Airway epithelial cell (primary cell): ENCODE data around the gene PTPRN. TPM values are rescaled to one million over a fixed set of nuclear protein-coding genes. Genes with fewer than 3 reads are reported as not detected.

Source experiments
- total RNA-seq: library from RNA; depleted of rRNA; stranded (reverse); fragments of >200 nt; gene quantifications from 2 replicates; pipeline ENCODE4 v1.2.3, GENCODE V29; 2015

The PTPRN gene
- 0.49 TPM in 1 of 2 replicates, not detected in the other for total RNA-seq

GRCh38 chr2:219309278-219309677, at the start of gene PTPRN:
PTPRN (minus strand) TSS chr2:219309401; CDS start chr2:219309332, 69 bp downstream.

GRCh38 chr2:219332542-219332941, 23.3 kb upstream of the PTPRN start, which contains the start of gene RESP18:
RESP18 (minus strand) TSS chr2:219332744.

DNA sequence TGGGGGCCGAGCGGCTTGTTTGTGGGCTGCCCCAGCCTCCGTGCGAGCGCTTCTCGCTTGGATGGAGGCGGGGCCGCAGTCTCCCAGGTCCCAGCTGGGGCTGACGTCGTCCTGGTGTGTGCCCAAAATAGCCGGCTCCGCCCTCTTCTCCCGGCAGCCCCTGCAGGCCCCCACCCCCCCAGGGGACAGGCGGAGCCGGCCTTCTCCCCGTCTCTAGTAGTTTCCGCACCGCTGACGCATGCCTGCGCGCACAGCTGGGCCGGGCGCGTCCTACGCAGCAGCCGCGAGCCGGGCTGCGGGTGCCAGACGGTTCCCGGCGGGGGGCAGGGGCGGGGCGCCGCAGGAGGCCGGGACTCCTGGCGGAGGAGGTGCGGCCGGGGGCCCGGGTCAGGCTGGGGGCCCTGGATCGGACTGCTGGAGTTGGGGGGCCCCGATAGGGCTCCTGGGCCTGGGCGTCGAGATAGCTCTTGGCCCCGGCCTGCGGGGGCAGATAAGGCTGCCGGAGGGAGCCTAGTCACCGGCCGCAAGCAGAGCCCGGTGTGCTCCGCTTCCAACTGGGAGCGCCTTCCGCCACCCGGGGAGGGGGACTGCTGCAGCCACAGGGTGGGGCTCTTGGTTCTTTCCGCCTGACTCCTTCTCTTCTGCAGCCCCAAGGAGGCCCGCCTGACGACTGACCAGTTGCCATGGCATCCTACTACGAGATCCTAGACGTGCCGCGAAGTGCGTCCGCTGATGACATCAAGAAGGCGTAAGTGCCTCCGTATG, 29.9 kb downstream of the PTPRN start, which contains the start of gene DNAJB2:
DNAJB2 (plus strand) TSS at position 216 of the 765 bp plus-strand sequence; CDS start at position 684, 468 bp downstream.

GRCh38 chr2:219253753-219254589, 55.2 kb downstream of the PTPRN start, which contains the start of gene TUBA4A:
TUBA4A (minus strand) TSS chr2:219253918; CDS start chr2:219253858, 60 bp downstream.

GRCh38 chr2:219252900-219253752, 56.1 kb downstream of the PTPRN start, which contains the start of gene TUBA4B:
TUBA4B (plus strand) TSS chr2:219253243; CDS start chr2:219253408, 165 bp downstream.

GRCh38 chr2:219245148-219245898, 63.9 kb downstream of the PTPRN start, which contains the start of the genes GLB1L and STK16:
GLB1L (minus strand) TSS chr2:219245444; CDS start chr2:219243573, 1,871 bp downstream.
STK16 (plus strand) TSS chr2:219245479; CDS start chr2:219246000, 521 bp downstream.

Other genes with a start within 250 kb of the PTPRN start
- gene IHH, start 248.5 kb downstream of the PTPRN start, total RNA-seq: not detected in 2 replicates
- gene NHEJ1, start 148.6 kb downstream of the PTPRN start, total RNA-seq: 12.4 and 12.6 TPM in 2 replicates
- gene SLC23A3, start 139.4 kb downstream of the PTPRN start, total RNA-seq: 0.21 and 0.28 TPM in 2 replicates
- gene CNPPD1, start 132.5 kb downstream of the PTPRN start, total RNA-seq: 42.9 and 50.6 TPM in 2 replicates
- gene RETREG2, start 131.1 kb downstream of the PTPRN start, total RNA-seq: 34.1 and 43.3 TPM in 2 replicates
- gene ZFAND2B, start 102.6 kb downstream of the PTPRN start, total RNA-seq: 23.5 and 31.5 TPM in 2 replicates
- gene ABCB6, start 90.4 kb downstream of the PTPRN start, total RNA-seq: 23.6 and 25.6 TPM in 2 replicates
- gene ATG9A, start 79.8 kb downstream of the PTPRN start, total RNA-seq: 38.8 and 51.2 TPM in 2 replicates
- 22.5 and 24.5 TPM in 2 replicates for gene ANKZF1, start 79.6 kb downstream of the PTPRN start, total RNA-seq
- gene GLB1L, start 64.0 kb downstream of the PTPRN start, total RNA-seq: 5.9 and 7.4 TPM in 2 replicates
- gene STK16, start 63.9 kb downstream of the PTPRN start, total RNA-seq: 9.9 and 10.2 TPM in 2 replicates
- not detected in 2 replicates for gene TUBA4B, start 56.2 kb downstream of the PTPRN start, total RNA-seq
- 330 and 647 TPM in 2 replicates for gene TUBA4A, start 55.5 kb downstream of the PTPRN start, total RNA-seq
- gene DNAJB2, start 30.0 kb downstream of the PTPRN start, total RNA-seq: 42.6 and 50.6 TPM in 2 replicates
- gene RESP18, start 23.3 kb upstream of the PTPRN start, total RNA-seq: not detected in 2 replicates
- gene DNPEP, start 78.5 kb upstream of the PTPRN start, total RNA-seq: 35.7 and 41.8 TPM in 2 replicates
- not detected in 2 replicates for gene DES, start 109.0 kb upstream of the PTPRN start, total RNA-seq
- 7.5 and 9.0 TPM in 2 replicates for gene SPEG, start 125.4 kb upstream of the PTPRN start, total RNA-seq
- gene GMPPA, start 189.5 kb upstream of the PTPRN start, total RNA-seq: 24.4 and 32.1 TPM in 2 replicates
- gene ASIC4, start 205.1 kb upstream of the PTPRN start, total RNA-seq: not detected in 2 replicates
- 168 and 186 TPM in 2 replicates for gene CHPF, start 234.4 kb upstream of the PTPRN start, total RNA-seq
- gene TMEM198, start 234.6 kb upstream of the PTPRN start, total RNA-seq: 0.78 and 0.93 TPM in 2 replicates